Keratinocyte (primary cell): Measurements from ENCODE around the gene MRS2. TPM values are rescaled to one million over a fixed set of nuclear protein-coding genes. Genes with fewer than 3 reads are reported as not detected.

Experiments
- DNase-seq: peaks from one replicate; pipeline ENCODE4 v3.0.0-alpha.2; 2011; ENCODE audit warnings: low read depth, missing footprints, low spot score
- FAIRE-seq: peaks from 2 replicates; lab custom pipeline; 2011; peaks lifted over from hg19 to GRCh38; lab: Jason Lieb, UNC
- H2AFZ ChIP-seq: 2 replicates; pipeline ENCODE4 v1.6.0; 2012; ENCODE audit warnings: low read length, control low read depth, inconsistent platforms; ENCODE audit not compliant: control insufficient read depth
- H3K27ac ChIP-seq: 2 replicates; pipeline ENCODE4 v1.5.1; 2011; ENCODE audit warnings: low read length; ENCODE audit not compliant: control insufficient read depth, insufficient read depth
- H3K27me3 ChIP-seq: 3 replicates; pipeline ENCODE4 v1.6.0; 2011; ENCODE audit warnings: low read length; ENCODE audit not compliant: control insufficient read depth, insufficient read depth; ENCODE audit errors: extremely low read depth
- H3K36me3 ChIP-seq, 2 experiments: 2 replicates in 1 of 2; 3 replicates in 1 of 2; pipeline ENCODE4 v1.5.1; 2011; ENCODE audit warnings: low read length in 2 of 2, mild to moderate bottlenecking in 1 of 2; ENCODE audit not compliant: control insufficient read depth in 2 of 2, insufficient read depth in 2 of 2; ENCODE audit errors: extremely low read depth in 1 of 2
- H3K4me1 ChIP-seq: 3 replicates; pipeline ENCODE4 v1.5.1; 2011; ENCODE audit warnings: low read length; ENCODE audit not compliant: control insufficient read depth, insufficient read depth; ENCODE audit errors: extremely low read depth
- H3K4me2 ChIP-seq: 3 replicates; pipeline ENCODE4 v1.6.0; 2011; ENCODE audit warnings: low read depth, low read length; ENCODE audit not compliant: control insufficient read depth, insufficient read depth; ENCODE audit errors: extremely low read depth
- H3K4me3 ChIP-seq, 3 experiments: fragments of 200-600 bp in 1 of 3; sonication (generic) in 1 of 3; 2 replicates in 2 of 3; 3 replicates in 1 of 3; pipeline ENCODE4 v1.5.1; 2011 to 2016; ENCODE audit warnings: low read length in 3 of 3, mild to moderate bottlenecking in 3 of 3, control low read depth in 2 of 3, inconsistent platforms in 1 of 3, low read depth in 1 of 3, mixed read lengths in 1 of 3, mixed run types in 1 of 3, moderate library complexity in 1 of 3; ENCODE audit not compliant: control insufficient read depth in 2 of 3, insufficient read depth in 2 of 3; ENCODE audit errors: extremely low read depth in 1 of 3
- H3K79me2 ChIP-seq: 2 replicates; pipeline ENCODE4 v1.6.0; 2012; ENCODE audit warnings: low read length; ENCODE audit not compliant: control insufficient read depth, insufficient read depth
- H3K9ac ChIP-seq: 3 replicates; pipeline ENCODE4 v1.6.0; 2011; ENCODE audit warnings: low read length; ENCODE audit not compliant: control insufficient read depth, insufficient read depth; ENCODE audit errors: extremely low read depth
- H3K9me1 ChIP-seq: 3 replicates; pipeline ENCODE4 v1.6.0; 2011; ENCODE audit warnings: low read length; ENCODE audit not compliant: control insufficient read depth, insufficient read depth; ENCODE audit errors: extremely low read depth
- H3K9me3 ChIP-seq: 2 replicates; pipeline ENCODE4 v1.5.1; 2012; ENCODE audit warnings: low read depth, low read length; ENCODE audit not compliant: control insufficient read depth
- H4K20me1 ChIP-seq: 3 replicates; pipeline ENCODE4 v1.6.0; 2011; ENCODE audit warnings: low read length; ENCODE audit not compliant: control insufficient read depth, insufficient read depth; ENCODE audit errors: extremely low read depth
- EZH2 ChIP-seq: IDR thresholded peaks from one replicate; pipeline ENCODE4 v1.6.1; 2012; ENCODE audit warnings: inconsistent platforms, mild to moderate bottlenecking, low read length, moderate library complexity
- dilution Hi-C: fragments of 300-500 bp; cut with MboI; formaldehyde crosslinking; loops from one replicate; pipeline ENCODE4 v1.7.0; 2020; ENCODE audit warnings: low sequenced_read_pairs; ENCODE audit not compliant: extremely low pct_ligation_motif_present
- polyA minus RNA-seq, 3 experiments: library from RNA; depleted of rRNA, polyadenylated mRNA; stranded (reverse); fragments of >200 nt; gene quantifications; 1 replicate in 1 of 3; 2 replicates in 1 of 3; 3 replicates in 1 of 3; pipeline ENCODE4 v1.2.3, GENCODE V29; 2011
- polyA plus RNA-seq, 5 experiments: library from polyadenylated mRNA; depleted of rRNA in 3 of 5; stranded (reverse) in 3 of 5; stranded (forward) in 1 of 5; unstranded in 1 of 5; fragments of >200 nt; gene quantifications; 1 replicate in 1 of 5; 2 replicates in 3 of 5; 3 replicates in 1 of 5; pipeline versions ENCODE4 v1.2.1 to v1.2.3, GENCODE V29; 2011 to 2012; ENCODE audit warnings: missing spikeins in 2 of 5, low read depth in 1 of 5, low replicate concordance in 1 of 5
- TF ChIP-seq, protein P1 (sequence below), 3 experiments: IDR thresholded peaks in 1 of 3; conservative IDR thresholded peaks in 1 of 3; optimal IDR thresholded peaks in 1 of 3; 2 replicates in 2 of 3; 3 replicates in 1 of 3; pipeline versions ENCODE3 to v1.5.1; 2011; ENCODE audit warnings: low read length in 3 of 3, mild to moderate bottlenecking in 3 of 3, moderate library complexity in 2 of 3, control low read depth in 1 of 3, inconsistent platforms in 1 of 3; ENCODE audit not compliant: insufficient read depth in 2 of 3; ENCODE audit errors: extremely low read depth in 1 of 3

MRS2 gene, protein sequence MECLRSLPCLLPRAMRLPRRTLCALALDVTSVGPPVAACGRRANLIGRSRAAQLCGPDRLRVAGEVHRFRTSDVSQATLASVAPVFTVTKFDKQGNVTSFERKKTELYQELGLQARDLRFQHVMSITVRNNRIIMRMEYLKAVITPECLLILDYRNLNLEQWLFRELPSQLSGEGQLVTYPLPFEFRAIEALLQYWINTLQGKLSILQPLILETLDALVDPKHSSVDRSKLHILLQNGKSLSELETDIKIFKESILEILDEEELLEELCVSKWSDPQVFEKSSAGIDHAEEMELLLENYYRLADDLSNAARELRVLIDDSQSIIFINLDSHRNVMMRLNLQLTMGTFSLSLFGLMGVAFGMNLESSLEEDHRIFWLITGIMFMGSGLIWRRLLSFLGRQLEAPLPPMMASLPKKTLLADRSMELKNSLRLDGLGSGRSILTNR
- polyA plus RNA-seq (19.3 to 26.9 TPM (median 19.8 TPM) in 3 replicates), polyA minus RNA-seq (4.8 to 27.8 TPM (median 14.4 TPM) in 3 replicates)
- polyA plus RNA-seq (2011; ENCODE audit: low read depth), result 45.9 TPM
- polyA plus RNA-seq (2011; cell fraction: cytosol; rRNA removed), result 19.0 and 26.8 TPM in 2 replicates
- polyA plus RNA-seq (2011; cell fraction: nucleus; rRNA removed), result 18.6 and 22.9 TPM in 2 replicates
- 18.4 and 20.2 TPM in 2 replicates for polyA plus RNA-seq (2012; ENCODE audit: low replicate concordance)
- polyA minus RNA-seq (2011; cell fraction: cytosol; rRNA and poly(A)+ RNA removed), result 29.9 TPM
- polyA minus RNA-seq (2011; cell fraction: nucleus; rRNA and poly(A)+ RNA removed), result 9.9 and 16.4 TPM in 2 replicates

DNA sequence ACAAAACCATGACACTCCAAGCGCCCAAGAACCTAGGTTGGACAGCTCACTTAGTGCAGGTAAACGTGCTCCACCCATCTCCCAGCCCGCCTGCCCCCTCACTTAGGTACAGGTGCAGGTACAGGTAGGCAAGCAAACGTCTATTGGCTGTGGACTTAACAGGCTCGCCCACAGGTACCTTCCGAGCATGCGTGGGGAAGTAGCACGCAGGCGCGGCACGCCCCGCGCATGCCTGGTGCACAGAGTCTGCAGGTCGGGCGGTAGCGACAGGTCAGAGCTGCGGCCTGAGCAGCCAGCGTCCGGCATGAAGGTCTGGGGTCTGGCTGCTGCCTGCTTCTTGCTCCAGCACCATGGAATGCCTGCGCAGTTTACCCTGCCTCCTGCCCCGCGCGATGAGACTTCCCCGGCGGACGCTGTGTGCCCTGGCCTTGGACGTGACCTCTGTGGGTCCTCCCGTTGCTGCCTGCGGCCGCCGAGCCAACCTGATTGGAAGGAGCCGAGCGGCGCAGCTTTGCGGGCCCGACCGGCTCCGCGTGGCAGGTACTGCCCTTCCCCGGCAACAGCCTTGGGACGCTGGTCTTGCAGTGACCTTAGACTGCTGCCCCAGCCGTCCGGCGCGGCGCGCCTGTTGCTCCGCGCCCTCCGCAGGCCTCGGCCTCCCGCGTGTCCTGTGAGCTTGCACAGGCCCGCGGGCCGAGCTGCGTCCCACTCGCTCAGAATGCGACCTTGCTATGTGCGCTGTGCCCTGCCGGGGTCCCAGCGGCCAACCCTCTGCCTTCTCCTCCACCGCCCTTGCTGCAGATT lies at the start of gene MRS2:
TSS of gene MRS2 (plus strand) at position 240 of the 804 bp plus-strand sequence. CDS start at position 351, 111 bp downstream.
- H3K79me2 ChIP-seq, result peaks cover 30% of the 10 kb centered on the region
- H3K4me2 ChIP-seq, result peak within 1 kb of the TSS; percentile 98
- dilution Hi-C loops, result no loop called here
- peak within 1 kb of the TSS; percentile 85 for H3K9ac ChIP-seq
- FAIRE-seq (peak; percentile 82), DNase-seq (peak; percentile 90)
- H3K4me3 ChIP-seq, result peak within 1 kb of the TSS; percentile 79 to 97 (median 95)
- TF ChIP-seq, protein P1, sequence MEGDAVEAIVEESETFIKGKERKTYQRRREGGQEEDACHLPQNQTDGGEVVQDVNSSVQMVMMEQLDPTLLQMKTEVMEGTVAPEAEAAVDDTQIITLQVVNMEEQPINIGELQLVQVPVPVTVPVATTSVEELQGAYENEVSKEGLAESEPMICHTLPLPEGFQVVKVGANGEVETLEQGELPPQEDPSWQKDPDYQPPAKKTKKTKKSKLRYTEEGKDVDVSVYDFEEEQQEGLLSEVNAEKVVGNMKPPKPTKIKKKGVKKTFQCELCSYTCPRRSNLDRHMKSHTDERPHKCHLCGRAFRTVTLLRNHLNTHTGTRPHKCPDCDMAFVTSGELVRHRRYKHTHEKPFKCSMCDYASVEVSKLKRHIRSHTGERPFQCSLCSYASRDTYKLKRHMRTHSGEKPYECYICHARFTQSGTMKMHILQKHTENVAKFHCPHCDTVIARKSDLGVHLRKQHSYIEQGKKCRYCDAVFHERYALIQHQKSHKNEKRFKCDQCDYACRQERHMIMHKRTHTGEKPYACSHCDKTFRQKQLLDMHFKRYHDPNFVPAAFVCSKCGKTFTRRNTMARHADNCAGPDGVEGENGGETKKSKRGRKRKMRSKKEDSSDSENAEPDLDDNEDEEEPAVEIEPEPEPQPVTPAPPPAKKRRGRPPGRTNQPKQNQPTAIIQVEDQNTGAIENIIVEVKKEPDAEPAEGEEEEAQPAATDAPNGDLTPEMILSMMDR (optimal IDR thresholded peaks at IDR 0.05 in 1 of 3, IDR thresholded peaks at IDR 0.05 in 1 of 3, conservative IDR thresholded peaks at IDR 0.05 in 1 of 3; ENCODE audit: extremely low read depth in 1 of 3, insufficient read depth in 2 of 3, low read length in 3 of 3), result no peak
- no peak for TF ChIP-seq EZH2
- no peaks in the 10 kb centered on the region for H3K9me1 ChIP-seq
- peaks cover 2 to 4% of the 10 kb centered on the region in 2 experiments for H3K36me3 ChIP-seq
- H3K4me1 ChIP-seq, result peaks cover 8% of the 10 kb centered on the region
- H3K27me3 ChIP-seq, result no peaks in the 10 kb centered on the region
- H3K27ac ChIP-seq, result peak within 1 kb of the TSS; percentile 69
- peak within 1 kb of the TSS; percentile 93 for H2AFZ ChIP-seq
- no peaks in the 10 kb centered on the region for H4K20me1 ChIP-seq
- no peaks in the 10 kb centered on the region for H3K9me3 ChIP-seq

DNA sequence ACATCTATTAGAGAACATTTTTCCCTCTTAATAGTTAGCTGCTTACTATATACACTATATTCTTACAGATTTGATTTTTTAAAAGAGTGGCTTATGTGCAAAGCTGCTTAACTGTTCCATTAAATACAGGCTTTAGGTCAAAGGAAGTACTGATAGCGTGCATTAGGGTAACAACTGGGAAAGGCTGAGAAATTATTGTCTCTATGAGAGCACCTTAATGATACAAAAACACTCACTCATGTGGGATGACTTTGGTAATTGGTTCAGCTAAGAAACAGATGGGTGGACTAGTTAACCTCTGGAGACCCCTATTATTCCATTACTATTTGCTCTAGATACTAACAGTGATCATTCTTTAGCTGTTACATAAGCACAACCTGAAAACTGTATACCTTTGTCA lies 48.9 kb upstream of the MRS2 start:
- TF ChIP-seq, protein P1 (optimal IDR thresholded peaks at IDR 0.05 in 1 of 3, IDR thresholded peaks at IDR 0.05 in 1 of 3, conservative IDR thresholded peaks at IDR 0.05 in 1 of 3; ENCODE audit: extremely low read depth in 1 of 3, insufficient read depth in 2 of 3, low read length in 3 of 3), result no peak
- TF ChIP-seq EZH2, result no peak
- H2AFZ ChIP-seq, result no peak overlapping the region
- no peak overlapping the region for H3K4me2 ChIP-seq
- no peaks in the 10 kb centered on the region for H3K9me1 ChIP-seq
- H3K4me1 ChIP-seq, result peaks cover 6% of the 10 kb centered on the region
- no peak overlapping the region for H3K9ac ChIP-seq
- no peak for FAIRE-seq
- no peak overlapping the region for H3K4me3 ChIP-seq
- dilution Hi-C loops, result no loop called here
- no peaks in the 10 kb centered on the region for H3K36me3 ChIP-seq
- no peaks in the 10 kb centered on the region for H3K9me3 ChIP-seq
- peaks cover 14% of the 10 kb centered on the region for H3K27me3 ChIP-seq
- DNase-seq, result no peak
- no peaks in the 10 kb centered on the region for H3K79me2 ChIP-seq
- H3K27ac ChIP-seq, result no peak overlapping the region
- no peaks in the 10 kb centered on the region for H4K20me1 ChIP-seq
